Measurements from ENCODE around the gene STIM1.

STIM1 gene

DNA sequence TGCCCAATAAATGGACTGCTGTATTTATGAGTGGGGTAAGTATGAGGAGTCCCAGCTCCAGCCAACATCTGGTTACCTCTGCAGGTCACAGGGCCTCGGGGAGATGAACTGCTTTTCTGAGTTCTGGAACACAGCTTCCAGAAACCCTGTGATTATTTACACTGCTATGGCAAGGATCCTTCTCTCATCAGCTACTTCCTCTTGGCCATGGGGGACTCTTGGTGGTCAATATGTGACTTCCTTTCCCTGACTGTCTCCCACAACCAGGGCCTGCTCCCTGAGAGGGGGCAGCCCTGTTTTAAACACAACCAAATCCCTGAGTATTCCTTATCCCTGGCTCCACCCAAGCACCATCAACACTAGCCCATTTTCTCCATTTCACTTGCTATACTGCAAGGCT is 24.7 kb upstream of the STIM1 start:
- Histone ChIP-seq H3K27me3 (ENCODE audit: control insufficient read depth, low read length) (no peaks in the 10 kb centered on the region), H3K9me3 (ENCODE audit: control insufficient read depth, insufficient read depth, low read length) (no peaks in the 10 kb centered on the region), H3K4me2 (ENCODE audit: low read length) (no peak overlapping the region), H3K4me3 (ENCODE audit: low read length) (no peak overlapping the region), H3K4me1 (ENCODE audit: control insufficient read depth, low read length) (peaks cover 17% of the 10 kb centered on the region), H3K36me3 (ENCODE audit: control insufficient read depth, low read length) (peaks cover 71% of the 10 kb centered on the region), H3K79me2 (ENCODE audit: control insufficient read depth, low read length) (peaks cover 58% of the 10 kb centered on the region), H4K20me1 (ENCODE audit: control insufficient read depth, insufficient read depth, low read depth, low read length) (peaks cover 25% of the 10 kb centered on the region; the same call in 1 of the 2 replicates), H3K27ac (ENCODE audit: low read depth, low read length) (no peak overlapping the region), H3K9me2 (replicated peaks; ENCODE audit: control insufficient read depth, low read length) (no peaks in the 10 kb centered on the region), H3F3A (ENCODE audit: control insufficient read depth, insufficient read depth) (no peaks in the 10 kb centered on the region)
- TF ChIP-seq, protein P1, sequence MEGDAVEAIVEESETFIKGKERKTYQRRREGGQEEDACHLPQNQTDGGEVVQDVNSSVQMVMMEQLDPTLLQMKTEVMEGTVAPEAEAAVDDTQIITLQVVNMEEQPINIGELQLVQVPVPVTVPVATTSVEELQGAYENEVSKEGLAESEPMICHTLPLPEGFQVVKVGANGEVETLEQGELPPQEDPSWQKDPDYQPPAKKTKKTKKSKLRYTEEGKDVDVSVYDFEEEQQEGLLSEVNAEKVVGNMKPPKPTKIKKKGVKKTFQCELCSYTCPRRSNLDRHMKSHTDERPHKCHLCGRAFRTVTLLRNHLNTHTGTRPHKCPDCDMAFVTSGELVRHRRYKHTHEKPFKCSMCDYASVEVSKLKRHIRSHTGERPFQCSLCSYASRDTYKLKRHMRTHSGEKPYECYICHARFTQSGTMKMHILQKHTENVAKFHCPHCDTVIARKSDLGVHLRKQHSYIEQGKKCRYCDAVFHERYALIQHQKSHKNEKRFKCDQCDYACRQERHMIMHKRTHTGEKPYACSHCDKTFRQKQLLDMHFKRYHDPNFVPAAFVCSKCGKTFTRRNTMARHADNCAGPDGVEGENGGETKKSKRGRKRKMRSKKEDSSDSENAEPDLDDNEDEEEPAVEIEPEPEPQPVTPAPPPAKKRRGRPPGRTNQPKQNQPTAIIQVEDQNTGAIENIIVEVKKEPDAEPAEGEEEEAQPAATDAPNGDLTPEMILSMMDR (IDR thresholded peaks at IDR 0.05; ENCODE audit: low read depth, low read length, poor library complexity, severe bottlenecking): no peak
- no peak for TF ChIP-seq EZH2phosphoT487 (IDR thresholded peaks at IDR 0.05; ENCODE audit: borderline replicate concordance, low read length)

DNA sequence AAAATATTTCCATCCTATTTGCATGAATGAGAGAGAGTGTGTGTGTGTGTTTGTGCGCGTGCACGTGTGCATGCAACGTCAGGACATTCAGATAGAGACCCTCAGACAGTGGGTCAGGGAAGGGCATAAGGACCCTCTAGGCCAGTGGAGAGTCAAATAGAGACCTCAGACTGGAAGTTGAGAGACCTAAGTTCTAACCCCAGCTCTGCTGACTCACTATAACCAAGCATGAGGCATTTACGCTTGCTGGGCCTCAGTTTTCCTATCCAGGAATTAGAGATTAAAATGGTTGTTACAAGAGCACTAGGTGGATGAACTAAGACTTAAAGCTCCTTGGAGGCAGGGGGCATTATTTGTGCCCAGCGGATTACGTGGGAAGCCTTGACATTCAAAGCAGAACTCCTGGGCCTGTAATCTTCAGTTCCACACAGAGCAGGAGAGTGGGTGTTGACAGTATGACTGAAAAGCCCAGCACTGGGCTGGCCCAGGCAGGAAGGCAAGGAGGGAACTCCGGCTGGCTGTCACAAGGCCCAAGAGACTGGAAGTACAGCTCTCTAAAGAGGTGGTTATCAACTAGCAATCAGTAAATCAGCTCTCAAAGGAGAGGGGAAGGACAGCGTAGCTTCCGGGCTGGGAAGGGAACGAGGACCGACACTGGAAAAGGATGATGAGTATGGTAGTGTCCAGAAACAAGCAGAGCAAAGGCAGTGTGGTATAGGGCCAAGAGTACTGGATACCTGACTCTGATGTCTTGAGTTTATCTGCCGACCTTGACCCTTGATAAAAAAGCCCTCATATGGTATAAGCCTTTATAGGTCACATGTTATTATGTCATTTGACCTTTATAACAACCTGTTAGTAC is 23.9 kb upstream of the STIM1 start:
- Histone ChIP-seq H3K36me3 (ENCODE audit: control insufficient read depth, low read length) (peaks cover 65% of the 10 kb centered on the region), H3F3A (ENCODE audit: control insufficient read depth, insufficient read depth) (no peaks in the 10 kb centered on the region), H3K4me3 (ENCODE audit: low read length) (no peak overlapping the region), H3K27ac (ENCODE audit: low read depth, low read length) (no peak overlapping the region), H3K79me2 (ENCODE audit: control insufficient read depth, low read length) (peaks cover 67% of the 10 kb centered on the region), H3K9me3 (ENCODE audit: control insufficient read depth, insufficient read depth, low read length) (no peaks in the 10 kb centered on the region), H4K20me1 (ENCODE audit: control insufficient read depth, insufficient read depth, low read depth, low read length) (peaks cover 25% of the 10 kb centered on the region; the same call in 1 of the 2 replicates), H3K4me2 (ENCODE audit: low read length) (no peak overlapping the region), H3K27me3 (ENCODE audit: control insufficient read depth, low read length) (no peaks in the 10 kb centered on the region), H3K9me2 (replicated peaks; ENCODE audit: control insufficient read depth, low read length) (no peaks in the 10 kb centered on the region), H3K4me1 (ENCODE audit: control insufficient read depth, low read length) (peaks cover 26% of the 10 kb centered on the region)
- TF ChIP-seq, protein P1 (IDR thresholded peaks at IDR 0.05; ENCODE audit: low read depth, low read length, poor library complexity, severe bottlenecking): no peak
- TF ChIP-seq EZH2phosphoT487 (IDR thresholded peaks at IDR 0.05; ENCODE audit: borderline replicate concordance, low read length): no peak

DNA sequence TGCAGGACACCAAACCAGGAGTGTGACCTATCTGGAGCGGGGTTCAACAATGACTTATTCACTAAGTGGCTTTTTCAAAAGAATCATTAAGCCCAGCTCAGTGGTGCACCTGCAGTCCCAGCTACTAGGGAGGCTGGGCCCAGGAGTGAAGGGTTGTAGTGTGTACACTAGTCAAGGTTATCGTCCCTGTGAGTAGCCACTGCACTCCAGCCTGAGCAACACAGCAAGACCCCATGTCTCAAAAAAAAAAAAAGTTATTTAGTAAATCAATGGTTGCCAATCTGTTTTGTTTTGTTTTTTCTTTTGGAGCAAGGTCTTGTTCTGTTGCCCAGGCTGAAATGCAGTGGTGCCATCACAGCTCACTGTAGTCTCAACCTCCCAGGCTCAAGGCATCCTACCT is 22.6 kb upstream of the STIM1 start:
- H4K20me1 ChIP-seq (ENCODE audit: control insufficient read depth, insufficient read depth, low read depth, low read length): peaks cover 34% of the 10 kb centered on the region
- peaks cover 60% of the 10 kb centered on the region for H3K36me3 ChIP-seq (ENCODE audit: control insufficient read depth, low read length)
- H3K4me3 ChIP-seq (ENCODE audit: low read length): no peak overlapping the region

More for the DNA sequence above, 22.6 kb upstream of the STIM1 start:
- H3K9me2 ChIP-seq (replicated peaks; ENCODE audit: control insufficient read depth, low read length): no peaks in the 10 kb centered on the region
- H3K4me1 ChIP-seq (ENCODE audit: control insufficient read depth, low read length): peaks cover 38% of the 10 kb centered on the region
- H3K4me2 ChIP-seq (ENCODE audit: low read length): no peak overlapping the region
- no peaks in the 10 kb centered on the region for H3F3A ChIP-seq (ENCODE audit: control insufficient read depth, insufficient read depth)
- TF ChIP-seq EZH2phosphoT487 (IDR thresholded peaks at IDR 0.05; ENCODE audit: borderline replicate concordance, low read length): no peak
- TF ChIP-seq, protein P1 (IDR thresholded peaks at IDR 0.05; ENCODE audit: low read depth, low read length, poor library complexity, severe bottlenecking): no peak
- H3K9me3 ChIP-seq (ENCODE audit: control insufficient read depth, insufficient read depth, low read length): no peaks in the 10 kb centered on the region
- no peak overlapping the region for H3K27ac ChIP-seq (ENCODE audit: low read depth, low read length)
- peaks cover 79% of the 10 kb centered on the region for H3K79me2 ChIP-seq (ENCODE audit: control insufficient read depth, low read length)
- no peaks in the 10 kb centered on the region for H3K27me3 ChIP-seq (ENCODE audit: control insufficient read depth, low read length)
